K562 (cell line): ENCODE results near the gene TEX261. TPM values are rescaled to one million over a fixed set of nuclear protein-coding genes. Genes with fewer than 3 reads are reported as not detected.

Source experiments
- ATAC-seq: fragments of 200-7000 bp; cut with Tn5 transposase; 3 replicates; pipeline ENCODE4 v1.9.1; 2020; ENCODE audit warnings: moderate library complexity
- BruUV-seq: library from RNA; stranded (reverse); fragments of 400-500 nt; replicated peaks from 2 replicates; lab custom pipeline; 2021; lab: Mats Ljungman, UMichigan
- CTCF ChIA-PET: fragments of 300-600 bp; formaldehyde crosslinking; extraction: SDS; loops from one replicate; lab custom pipeline; 2021; ENCODE audit warnings: low intra/inter-chr PET ratio; lab: Yijun Ruan, JAX
- POLR2A ChIA-PET: fragments of 300-600, 350-650 bp; sonication (Branson Sonifier 250); formaldehyde crosslinking; extraction: SDS; loops from one replicate; lab custom pipeline; 2021; ENCODE audit warnings: antibody characterized with exemption, inconsistent platforms; lab: Yijun Ruan, JAX
- DNase-seq, 4 experiments: peaks; one replicate each; pipeline versions ENCODE4 v3.0.0 to v3.0.0-alpha.2; 2011 to 2018; ENCODE audit warnings: low spot score in 3 of 4, mixed read lengths in 3 of 4; ENCODE audit errors: extremely low read depth in 1 of 4
- FAIRE-seq: peaks from 2 replicates; lab custom pipeline; 2011; peaks lifted over from hg19 to GRCh38; lab: Jason Lieb, UNC
- H2AFZ ChIP-seq: 2 replicates; pipeline ENCODE4 v1.6.0; 2011; ENCODE audit warnings: low read depth, low read length, control low read depth, inconsistent platforms
- H3K27ac ChIP-seq: fragments of 200-600 bp; 3 replicates; pipeline ENCODE4 v1.8.0; 2011; ENCODE audit warnings: low read depth, mild to moderate bottlenecking, control low read depth, inconsistent platforms, low read length, moderate library complexity, mixed read lengths; ENCODE audit errors: extremely low read depth
- H3K27me3 ChIP-seq, 2 experiments: fragments of 300-600 bp in 1 of 2; 2 replicates in 1 of 2; 3 replicates in 1 of 2; pipeline versions ENCODE4 v1.6.0 to v1.8.0; 2011; ENCODE audit warnings: inconsistent platforms in 2 of 2, low read length in 2 of 2, mild to moderate bottlenecking in 1 of 2, mixed read lengths in 1 of 2, moderate library complexity in 1 of 2; ENCODE audit not compliant: control insufficient read depth in 2 of 2, insufficient read depth in 2 of 2
- H3K36me3 ChIP-seq: fragments of 300-600 bp; 3 replicates; pipeline ENCODE4 v1.8.0; 2011; ENCODE audit warnings: mild to moderate bottlenecking, low read length, inconsistent platforms; ENCODE audit not compliant: control insufficient read depth, insufficient read depth
- H3K4me1 ChIP-seq, 2 experiments: fragments of 200-600 bp in 1 of 2; replicated peaks in 1 of 2; 2 replicates in 1 of 2; 3 replicates in 1 of 2; pipeline versions ENCODE4 v1.5.1 to v1.8.0; 2011; ENCODE audit warnings: inconsistent platforms in 2 of 2, low read length in 2 of 2, mild to moderate bottlenecking in 1 of 2, mixed read lengths in 1 of 2, moderate library complexity in 1 of 2; ENCODE audit not compliant: control insufficient read depth in 2 of 2, insufficient read depth in 2 of 2
- H3K4me2 ChIP-seq: 2 replicates; pipeline ENCODE4 v1.6.1; 2011; ENCODE audit warnings: low read length, control low read depth, inconsistent platforms, mixed read lengths; ENCODE audit not compliant: insufficient read depth
- H3K4me3 ChIP-seq: fragments of 200-600 bp; sonication (generic), shearing (Covaris generic); 2 replicates; pipeline ENCODE4 v1.5.1; 2016; ENCODE audit warnings: control low read depth, inconsistent platforms
- H3K79me2 ChIP-seq: fragments of 200-600 bp; 3 replicates; pipeline ENCODE4 v1.8.0; 2011; ENCODE audit warnings: low read length, inconsistent platforms; ENCODE audit not compliant: control insufficient read depth, insufficient read depth
- H3K9ac ChIP-seq, 2 experiments: 2 replicates each; pipeline versions ENCODE4 v1.6.0 to v1.6.1; 2011; ENCODE audit warnings: low read depth in 2 of 2, low read length in 2 of 2, control low read depth in 1 of 2, inconsistent platforms in 1 of 2, mild to moderate bottlenecking in 1 of 2, mixed read lengths in 1 of 2; ENCODE audit not compliant: insufficient read depth in 1 of 2
- H3K9me1 ChIP-seq: one replicate; pipeline ENCODE4 v1.6.0; 2011; ENCODE audit warnings: inconsistent platforms, mild to moderate bottlenecking, low read length, moderate library complexity; ENCODE audit not compliant: control insufficient read depth, insufficient read depth
- H3K9me3 ChIP-seq: replicated peaks from 2 replicates; pipeline ENCODE4 v1.5.1; 2011; ENCODE audit warnings: low read depth, low read length, inconsistent platforms; ENCODE audit not compliant: control insufficient read depth, insufficient read depth
- H4K20me1 ChIP-seq: replicated peaks from 2 replicates; pipeline ENCODE4 v1.6.1; 2011; ENCODE audit warnings: low read length, inconsistent platforms, mixed read lengths; ENCODE audit not compliant: control insufficient read depth, insufficient read depth
- KAT8 ChIP-seq: fragments of 450-650 bp; IDR thresholded peaks from 2 replicates; pipeline ENCODE4 v1.6.1; 2016; ENCODE audit warnings: low read depth, mild to moderate bottlenecking
- WGBS: fragments of 100-300 bp; shearing (Covaris generic); methylation state at CpG from one replicate; pipeline ENCODE4 v1.1.6; 2016; ENCODE audit warnings: low coverage, mixed read lengths; ENCODE audit not compliant: insufficient coverage; ENCODE audit errors: missing lambda C conversion rate; 5-methylcytosine and 5-hydroxymethylcytosine counted together
- in situ Hi-C: fragments of 300-500 bp; cut with MboI; formaldehyde crosslinking; loops from 4 replicates; pipeline ENCODE4 v1.15.0; 2018; ENCODE audit warnings: inconsistent platforms, mixed read lengths
- intact Hi-C: fragments of 100-400 bp; cut with micrococcal nuclease; formaldehyde crosslinking; loops from 2 replicates; pipeline ENCODE4 v1.14.2; 2022
- polyA plus RNA-seq, 8 experiments: library from polyadenylated mRNA; depleted of rRNA in 4 of 8; stranded (reverse) in 5 of 8; unstranded in 3 of 8; fragments of >200 nt; fragmentation: Nextera tagmentation in 2 of 8; fragmentation: Illumina TruSeq in 1 of 8; extraction: Ambion mirVana in 2 of 8; extraction: Trizol in 1 of 8; gene quantifications; 2 replicates each; pipeline versions ENCODE4 v1.2.1 to v1.2.3, GENCODE V29; 2011 to 2014; ENCODE audit warnings: inconsistent platforms in 1 of 8, missing spikeins in 1 of 8
- total RNA-seq, 7 experiments: library from RNA; depleted of rRNA in 6 of 7; stranded (reverse); fragments of >200 nt in 6 of 7; fragmentation: Illumina TruSeq in 2 of 7; extraction: Trizol in 2 of 7; gene quantifications; 2 replicates each; pipeline versions ENCODE4 v1.2.1 to v1.2.3, GENCODE V29; 2011 to 2021; ENCODE audit warnings: low replicate concordance in 1 of 7

TEX261 gene
- total and polyA plus RNA-seq, 9 of the 15 experiments (the other 6 are each of a cell fraction or from before 2014, with no cell fraction given): 11.9 to 110 (median 51.9) TPM

GRCh38 chr2:70962885-70963878 lies 31.5 kb downstream of the TEX261 start:
- TF ChIP-seq KAT8: no peak
- TF ChIP-seq, all 486 proteins: peak for 0
- H3K9me3 ChIP-seq: no peaks in the 10 kb centered on the region
- CTCF ChIA-PET: interaction anchor here (0.6 to 2.2 kb wide), 2 partner anchors 32 to 102 kb away, joined by 3 to 9 read pairs; partner anchors contain the start of gene TEX261
- no peaks in the 10 kb centered on the region for H3K36me3 ChIP-seq
- H3K4me3 ChIP-seq: no peak overlapping the region
- no peaks in the 10 kb centered on the region for H3K79me2 ChIP-seq
- no peak for DNase-seq
- POLR2A ChIA-PET: interaction anchor here (1.4 kb wide), 1 partner anchor 15 kb away, joined by 5 read pairs; no protein-coding TSS in a partner anchor
- no peak overlapping the region for H3K4me2 ChIP-seq
- no peak for ATAC-seq
- H3K27ac ChIP-seq: no peak overlapping the region
- no peak overlapping the region for H2AFZ ChIP-seq
- 2% methylated on average over 17 of the region's 18 CpGs for WGBS
- no TSS peak for BruUV-seq
- H3K9ac ChIP-seq: no peak overlapping the region
- H3K4me1 ChIP-seq: peaks cover 0 to 14% of the 10 kb centered on the region in 2 experiments; a peak in 3 of 5 replicates
- intact Hi-C loops (no loop called here), in situ Hi-C loops (no loop called here)
- H4K20me1 ChIP-seq: no peaks in the 10 kb centered on the region; the same call in none of the 2 replicates
- peaks cover 4 to 56% of the 10 kb centered on the region in 2 experiments; a peak in 3 of 5 replicates for H3K27me3 ChIP-seq
- H3K9me1 ChIP-seq: no peaks in the 10 kb centered on the region
- FAIRE-seq: no peak
